WTC11 (cell line): Measurements from ENCODE around the gene TIMM50. TPM values are rescaled to one million over a fixed set of nuclear protein-coding genes. Genes with fewer than 3 reads are reported as not detected.

Experiments
- ATAC-seq: fragments of 200-7000 bp; cut with Tn5 transposase; 2 replicates; pipeline ENCODE4 v1.10.0; 2021; ENCODE audit warnings: mild to moderate bottlenecking, moderate library complexity
- CTCF ChIA-PET: fragments of 300-600 bp; sonication (Branson Sonifier 250); formaldehyde crosslinking; loops from one replicate; lab custom pipeline; 2021; ENCODE audit warnings: antibody characterized with exemption; lab: Charles Lee
- POLR2A ChIA-PET: fragments of 350-600 bp; sonication (Branson Sonifier 250); formaldehyde crosslinking; loops from one replicate; lab custom pipeline; 2021; ENCODE audit warnings: antibody characterized with exemption; lab: Charles Lee
- DNase-seq: peaks from one replicate; pipeline ENCODE4 v3.0.0; 2021; ENCODE audit warnings: low spot score
- H3K27ac Mint-ChIP-seq: 2 replicates; pipeline ENCODE4 v1.8.0; 2021; ENCODE audit warnings: mixed read lengths
- H3K27me3 Mint-ChIP-seq: 2 replicates; pipeline ENCODE4 v1.8.0; 2021; ENCODE audit warnings: low read depth, mild to moderate bottlenecking, moderate library complexity, mixed read lengths
- H3K36me3 Mint-ChIP-seq: 2 replicates; pipeline ENCODE4 v1.8.0; 2021; ENCODE audit warnings: mixed read lengths
- H3K4me1 Mint-ChIP-seq: 2 replicates; pipeline ENCODE4 v1.8.0; 2022; ENCODE audit warnings: mixed read lengths
- H3K4me3 Mint-ChIP-seq: 2 replicates; pipeline ENCODE4 v1.8.0; 2021; ENCODE audit warnings: mild to moderate bottlenecking, moderate library complexity, mixed read lengths
- H3K9me3 Mint-ChIP-seq: 2 replicates; pipeline ENCODE4 v1.8.0; 2021; ENCODE audit warnings: mixed read lengths
- CREM ChIP-seq: sonication (generic); formaldehyde crosslinking; IDR thresholded peaks from 2 replicates; pipeline ENCODE4 v1.8.1; 2022; ENCODE audit warnings: mild to moderate bottlenecking, missing genetic modification reagents, moderate library complexity
- CTCF ChIP-seq: fragments of 200-600 bp; IDR thresholded peaks from 2 replicates; pipeline ENCODE4 v1.8.0; 2022; ENCODE audit warnings: antibody characterized with exemption
- ELF4 ChIP-seq: sonication (generic); formaldehyde crosslinking; IDR thresholded peaks from 2 replicates; pipeline ENCODE4 v1.8.1; 2022; ENCODE audit warnings: low read depth, mild to moderate bottlenecking, moderate library complexity, missing genetic modification reagents
- FOXP1 ChIP-seq: sonication (generic); formaldehyde crosslinking; IDR thresholded peaks from 2 replicates; pipeline ENCODE4 v1.8.0; 2022; ENCODE audit warnings: missing genetic modification reagents, mild to moderate bottlenecking, moderate library complexity, borderline replicate concordance
- IRF2 ChIP-seq: sonication (generic); formaldehyde crosslinking; IDR thresholded peaks from 2 replicates; pipeline ENCODE4 v1.8.0; 2022; ENCODE audit warnings: low read depth, missing genetic modification reagents, borderline replicate concordance
- MXD4 ChIP-seq: fragments of 250-450 bp; sonication (Bioruptor Pico); IDR thresholded peaks from 2 replicates; pipeline ENCODE4 v1.8.0; 2021; ENCODE audit warnings: mild to moderate bottlenecking, moderate library complexity, borderline replicate concordance
- OVOL2 ChIP-seq: fragments of 250-450 bp; sonication (Bioruptor Pico); IDR thresholded peaks from 2 replicates; pipeline ENCODE4 v1.9.0; 2021; ENCODE audit warnings: mild to moderate bottlenecking, borderline replicate concordance
- PRDM15 ChIP-seq: sonication (generic); formaldehyde crosslinking; IDR thresholded peaks from 2 replicates; pipeline ENCODE4 v1.8.0; 2022; ENCODE audit warnings: missing genetic modification reagents
- RORB ChIP-seq: fragments of 250-450 bp; sonication (Bioruptor Pico); IDR thresholded peaks from 2 replicates; pipeline ENCODE4 v1.9.0; 2021; ENCODE audit warnings: mild to moderate bottlenecking
- ZMAT4 ChIP-seq: fragments of 250-450 bp; sonication (Bioruptor Pico); IDR thresholded peaks from 2 replicates; pipeline ENCODE4 v1.9.0; 2021; ENCODE audit warnings: mild to moderate bottlenecking
- ZNF281 ChIP-seq: sonication (generic); formaldehyde crosslinking; IDR thresholded peaks from 2 replicates; pipeline ENCODE4 v1.8.0; 2023; ENCODE audit warnings: mild to moderate bottlenecking, missing genetic modification reagents
- total RNA-seq: library from RNA; stranded (reverse); gene quantifications from 3 replicates; pipeline ENCODE4 v1.2.3, GENCODE V29; 2021
- TF ChIP-seq, protein P1 (sequence below): sonication (generic); formaldehyde crosslinking; conservative IDR thresholded peaks from 2 replicates; pipeline ENCODE4 v1.8.1; 2023; ENCODE audit warnings: mild to moderate bottlenecking, low read depth, missing genetic modification reagents, moderate library complexity
- TF ChIP-seq, protein P2 (sequence below): fragments of 250-450 bp; sonication (Bioruptor Pico); IDR thresholded peaks from 2 replicates; pipeline ENCODE4 v2.1.2; 2022; ENCODE audit warnings: mild to moderate bottlenecking, moderate library complexity
- TF ChIP-seq, protein P3 (sequence below): sonication (generic); formaldehyde crosslinking; IDR thresholded peaks from 2 replicates; pipeline ENCODE4 v1.8.1; 2023; ENCODE audit warnings: mild to moderate bottlenecking, missing genetic modification reagents, borderline replicate concordance

Gene TIMM50
- total RNA-seq, 1 experiment from 2014 or later, result 154 TPM

- POLR2A ChIA-PET, result interaction anchor here (0.6 to 1.6 kb wide), 5 partner anchors 24 to 58 kb away, joined by 3 to 5 read pairs (median 3); partner anchors contain the start of genes DLL3 and EID2B
- DNase-seq (peak; percentile 90), ATAC-seq (peak; percentile 90)
- Mint-ChIP-seq H3K4me1 (peaks cover 3% of the 10 kb centered on the region; the same call in 1 of the 2 replicates), H3K27ac (peak overlapping the region; percentile 56; the same call in 1 of the 2 replicates), H3K4me3 (no peak overlapping the region), H3K36me3 (peaks cover 47% of the 10 kb centered on the region), H3K9me3 (no peaks in the 10 kb centered on the region)
- CTCF ChIA-PET, result interaction anchor here (0.5 to 3.9 kb wide), 46 partner anchors 8 to 1714 kb away, joined by 3 to 66 read pairs (median 6); partner anchors contain the start of genes DLL3, EID2, EID2B and MED29
- TF ChIP-seq ELF4 (CRISPR knock-in tag) (no peak), CTCF (peak; percentile 93), ZNF281 (CRISPR knock-in tag) (no peak), FOXP1 (CRISPR knock-in tag) (0 out of 2 replicates have a peak, but pooled peaks have one; percentile 39), MXD4 (no peak), ZMAT4 (no peak)
- TF ChIP-seq, all 79 proteins: peak for 2
- no peaks in the 10 kb centered on the region for H3K27me3 Mint-ChIP-seq
Observed at GRCh38 chr19:39474139-39474620, 6.5 kb upstream of the TIMM50 start.

- Mint-ChIP-seq H3K4me3 (no peak overlapping the region), H3K27ac (no peak overlapping the region), H3K9me3 (no peaks in the 10 kb centered on the region), H3K27me3 (no peaks in the 10 kb centered on the region), H3K4me1 (peaks cover 13% of the 10 kb centered on the region), H3K36me3 (peaks cover 33% of the 10 kb centered on the region)
- ChIA-PET CTCF (interaction anchor here (0.6 to 3.9 kb wide), 10 partner anchors 22 to 78 kb away, joined by 3 to 66 read pairs (median 14); partner anchors contain the start of genes DLL3, EID2B, PLEKHG2 and RPS16), POLR2A (interaction anchor here (0.6 kb wide), 1 partner anchor 357 kb away, joined by 3 read pairs; no protein-coding TSS in a partner anchor)
- no peak for ATAC-seq
- DNase-seq, result no peak
- TF ChIP-seq, protein P1, sequence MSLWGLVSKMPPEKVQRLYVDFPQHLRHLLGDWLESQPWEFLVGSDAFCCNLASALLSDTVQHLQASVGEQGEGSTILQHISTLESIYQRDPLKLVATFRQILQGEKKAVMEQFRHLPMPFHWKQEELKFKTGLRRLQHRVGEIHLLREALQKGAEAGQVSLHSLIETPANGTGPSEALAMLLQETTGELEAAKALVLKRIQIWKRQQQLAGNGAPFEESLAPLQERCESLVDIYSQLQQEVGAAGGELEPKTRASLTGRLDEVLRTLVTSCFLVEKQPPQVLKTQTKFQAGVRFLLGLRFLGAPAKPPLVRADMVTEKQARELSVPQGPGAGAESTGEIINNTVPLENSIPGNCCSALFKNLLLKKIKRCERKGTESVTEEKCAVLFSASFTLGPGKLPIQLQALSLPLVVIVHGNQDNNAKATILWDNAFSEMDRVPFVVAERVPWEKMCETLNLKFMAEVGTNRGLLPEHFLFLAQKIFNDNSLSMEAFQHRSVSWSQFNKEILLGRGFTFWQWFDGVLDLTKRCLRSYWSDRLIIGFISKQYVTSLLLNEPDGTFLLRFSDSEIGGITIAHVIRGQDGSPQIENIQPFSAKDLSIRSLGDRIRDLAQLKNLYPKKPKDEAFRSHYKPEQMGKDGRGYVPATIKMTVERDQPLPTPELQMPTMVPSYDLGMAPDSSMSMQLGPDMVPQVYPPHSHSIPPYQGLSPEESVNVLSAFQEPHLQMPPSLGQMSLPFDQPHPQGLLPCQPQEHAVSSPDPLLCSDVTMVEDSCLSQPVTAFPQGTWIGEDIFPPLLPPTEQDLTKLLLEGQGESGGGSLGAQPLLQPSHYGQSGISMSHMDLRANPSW (CRISPR knock-in tag), result no peak
- TF ChIP-seq OVOL2 (CRISPR knock-in tag) (no peak), IRF2 (CRISPR knock-in tag) (no peak), PRDM15 (no peak; the same call in 1 of the 2 replicates), CREM (CRISPR knock-in tag) (no peak), RORB (CRISPR knock-in tag) (no peak)
- TF ChIP-seq, protein P2, sequence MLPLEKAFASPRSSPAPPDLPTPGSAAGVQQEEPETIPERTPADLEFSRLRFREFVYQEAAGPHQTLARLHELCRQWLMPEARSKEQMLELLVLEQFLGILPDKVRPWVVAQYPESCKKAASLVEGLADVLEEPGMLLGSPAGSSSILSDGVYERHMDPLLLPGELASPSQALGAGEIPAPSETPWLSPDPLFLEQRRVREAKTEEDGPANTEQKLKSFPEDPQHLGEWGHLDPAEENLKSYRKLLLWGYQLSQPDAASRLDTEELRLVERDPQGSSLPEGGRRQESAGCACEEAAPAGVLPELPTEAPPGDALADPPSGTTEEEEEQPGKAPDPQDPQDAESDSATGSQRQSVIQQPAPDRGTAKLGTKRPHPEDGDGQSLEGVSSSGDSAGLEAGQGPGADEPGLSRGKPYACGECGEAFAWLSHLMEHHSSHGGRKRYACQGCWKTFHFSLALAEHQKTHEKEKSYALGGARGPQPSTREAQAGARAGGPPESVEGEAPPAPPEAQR, result no peak
- TF ChIP-seq, protein P3, sequence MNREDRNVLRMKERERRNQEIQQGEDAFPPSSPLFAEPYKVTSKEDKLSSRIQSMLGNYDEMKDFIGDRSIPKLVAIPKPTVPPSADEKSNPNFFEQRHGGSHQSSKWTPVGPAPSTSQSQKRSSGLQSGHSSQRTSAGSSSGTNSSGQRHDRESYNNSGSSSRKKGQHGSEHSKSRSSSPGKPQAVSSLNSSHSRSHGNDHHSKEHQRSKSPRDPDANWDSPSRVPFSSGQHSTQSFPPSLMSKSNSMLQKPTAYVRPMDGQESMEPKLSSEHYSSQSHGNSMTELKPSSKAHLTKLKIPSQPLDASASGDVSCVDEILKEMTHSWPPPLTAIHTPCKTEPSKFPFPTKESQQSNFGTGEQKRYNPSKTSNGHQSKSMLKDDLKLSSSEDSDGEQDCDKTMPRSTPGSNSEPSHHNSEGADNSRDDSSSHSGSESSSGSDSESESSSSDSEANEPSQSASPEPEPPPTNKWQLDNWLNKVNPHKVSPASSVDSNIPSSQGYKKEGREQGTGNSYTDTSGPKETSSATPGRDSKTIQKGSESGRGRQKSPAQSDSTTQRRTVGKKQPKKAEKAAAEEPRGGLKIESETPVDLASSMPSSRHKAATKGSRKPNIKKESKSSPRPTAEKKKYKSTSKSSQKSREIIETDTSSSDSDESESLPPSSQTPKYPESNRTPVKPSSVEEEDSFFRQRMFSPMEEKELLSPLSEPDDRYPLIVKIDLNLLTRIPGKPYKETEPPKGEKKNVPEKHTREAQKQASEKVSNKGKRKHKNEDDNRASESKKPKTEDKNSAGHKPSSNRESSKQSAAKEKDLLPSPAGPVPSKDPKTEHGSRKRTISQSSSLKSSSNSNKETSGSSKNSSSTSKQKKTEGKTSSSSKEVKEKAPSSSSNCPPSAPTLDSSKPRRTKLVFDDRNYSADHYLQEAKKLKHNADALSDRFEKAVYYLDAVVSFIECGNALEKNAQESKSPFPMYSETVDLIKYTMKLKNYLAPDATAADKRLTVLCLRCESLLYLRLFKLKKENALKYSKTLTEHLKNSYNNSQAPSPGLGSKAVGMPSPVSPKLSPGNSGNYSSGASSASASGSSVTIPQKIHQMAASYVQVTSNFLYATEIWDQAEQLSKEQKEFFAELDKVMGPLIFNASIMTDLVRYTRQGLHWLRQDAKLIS (CRISPR knock-in tag), result no peak
Observed at GRCh38 chr19:39475748-39476147, 4.9 kb upstream of the TIMM50 start.
